ENCODE measurements around the gene NCBP2L.

- TF ChIP-seq CTCF (IDR thresholded peaks at IDR 0.05) (no peak), ZFX (IDR thresholded peaks at IDR 0.05; ENCODE audit: borderline replicate concordance) (no peak)
Observed at GRCh38 chrX:107763647-107764046, 13.9 kb upstream of the NCBP2L start.

Data from 22Rv1 (cell line).